GM04504 (cell line): ENCODE results near the gene RFPL1.
"Not testable (repeated sequence)": the region's sequence is repeated elsewhere in the genome, so short reads cannot be mapped to it uniquely, and the experiment has no call there.

ENCODE experiments used
- DNase-seq: peaks from one replicate; pipeline ENCODE4 v3.0.0-alpha.2; 2012; ENCODE audit warnings: low read depth

The RFPL1 gene

DNA sequence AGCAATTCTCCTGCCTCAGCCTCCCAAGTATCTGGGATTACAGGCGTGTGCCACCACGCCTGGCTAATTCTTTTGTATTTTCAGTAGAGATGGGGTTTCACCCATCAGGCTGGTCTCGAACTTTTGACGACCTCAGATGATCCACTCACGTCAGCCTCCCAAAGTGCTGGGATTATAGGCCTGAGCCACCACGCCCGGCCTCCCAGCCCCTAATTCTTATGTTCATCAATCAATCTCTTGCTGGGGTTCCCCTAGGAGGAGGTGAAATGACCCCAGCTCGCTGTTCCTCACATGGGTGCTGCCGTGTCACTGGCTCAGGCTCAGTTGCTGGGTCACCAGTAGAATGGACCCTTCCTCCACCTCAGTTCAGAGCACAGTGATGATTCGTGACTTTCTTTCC, at the start of gene RFPL1:
TSS of gene RFPL1 (plus strand) at position 301 of the 400 bp plus-strand sequence.
- DNase-seq: not testable (repeated sequence)

DNA sequence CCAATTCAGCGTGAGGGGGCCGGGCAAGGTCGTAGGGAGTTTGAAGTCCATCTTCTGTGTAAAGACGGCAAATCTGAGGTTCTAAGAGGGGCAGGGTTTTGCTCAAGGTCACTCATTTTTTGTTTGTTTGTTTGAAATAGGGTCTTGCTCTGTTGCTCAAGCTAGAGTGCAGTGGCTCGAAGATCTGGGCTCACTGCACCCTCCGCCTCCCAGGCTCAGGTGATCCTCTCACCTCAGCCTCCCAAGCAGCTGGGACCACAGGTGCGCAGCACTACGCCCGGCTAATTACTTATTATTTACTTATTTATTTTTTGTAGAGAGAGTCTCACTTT, 49.7 kb upstream of the RFPL1 start:
- DNase-seq: no peak

DNA sequence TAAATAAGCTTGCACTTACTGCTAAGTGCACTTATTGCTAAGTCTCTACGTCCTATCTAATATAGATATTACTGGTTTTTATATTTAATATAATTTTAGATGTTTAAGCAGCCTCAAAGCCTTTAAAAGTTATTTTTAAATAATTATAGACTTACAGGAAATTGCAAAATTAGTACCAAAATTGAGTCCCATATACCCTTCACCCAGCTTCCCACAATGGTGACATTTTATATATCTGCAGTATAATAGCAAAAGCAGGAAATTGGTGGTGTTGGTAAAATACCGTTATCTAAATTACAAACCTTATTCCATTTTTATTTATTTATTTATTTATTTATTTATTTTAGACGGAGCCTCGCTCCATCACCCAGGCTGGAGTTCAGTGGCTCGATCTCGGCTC, 48.1 kb upstream of the RFPL1 start:
- no peak for DNase-seq

- no peak for DNase-seq
Observed at GRCh38 chr22:29391546-29391945, 46.8 kb upstream of the RFPL1 start.

DNA sequence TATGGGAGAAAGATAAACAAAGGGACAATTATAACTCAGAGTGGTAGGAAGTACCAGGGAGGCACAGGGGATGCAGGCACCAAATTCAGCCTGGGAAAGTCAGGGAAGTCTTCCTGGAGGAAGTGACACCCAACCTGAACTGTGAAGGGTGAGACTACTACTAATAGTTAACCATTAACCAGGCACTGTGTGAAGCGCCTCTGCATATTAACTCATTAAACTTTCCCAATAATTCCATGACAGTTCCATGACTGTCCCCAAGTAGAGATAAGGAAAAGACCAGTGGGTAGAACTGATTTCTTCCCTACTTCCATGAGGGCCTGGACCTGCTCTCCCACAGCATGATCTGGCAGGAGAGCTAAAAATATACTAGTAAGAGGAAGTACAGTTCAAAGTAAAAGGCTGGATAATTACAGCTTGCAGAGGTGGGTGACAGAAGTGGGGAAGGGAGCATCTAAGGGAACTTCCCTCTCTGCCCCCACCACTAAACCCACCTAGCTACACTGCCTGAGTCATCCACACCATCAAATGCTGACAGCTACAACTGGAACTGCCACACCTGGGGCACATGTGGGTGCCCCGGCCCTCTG, 45.3 kb upstream of the RFPL1 start:
- DNase-seq: no peak

- peak; percentile 39 for DNase-seq
Observed at GRCh38 chr22:29394931-29395581, 43.3 kb upstream of the RFPL1 start.

DNA sequence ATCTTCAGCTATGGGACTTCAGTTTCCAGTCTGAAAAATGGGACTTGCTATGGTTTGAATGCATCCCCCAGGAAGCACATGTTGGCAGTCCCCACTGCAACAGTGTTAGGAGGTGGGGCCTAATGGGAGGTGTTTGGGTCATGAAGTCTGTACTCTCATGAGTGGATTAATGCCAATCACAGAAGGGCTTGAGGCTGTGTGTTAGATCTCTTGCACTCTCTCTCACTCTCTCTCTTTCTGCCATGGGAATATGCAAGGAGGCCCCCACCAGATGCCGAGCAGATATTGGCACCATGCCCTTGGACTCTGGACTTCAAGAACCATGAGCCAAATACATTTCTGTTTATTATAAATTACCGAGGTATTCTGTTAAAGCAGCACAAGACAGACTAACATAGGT, 42.3 kb upstream of the RFPL1 start:
- DNase-seq: no peak

DNA sequence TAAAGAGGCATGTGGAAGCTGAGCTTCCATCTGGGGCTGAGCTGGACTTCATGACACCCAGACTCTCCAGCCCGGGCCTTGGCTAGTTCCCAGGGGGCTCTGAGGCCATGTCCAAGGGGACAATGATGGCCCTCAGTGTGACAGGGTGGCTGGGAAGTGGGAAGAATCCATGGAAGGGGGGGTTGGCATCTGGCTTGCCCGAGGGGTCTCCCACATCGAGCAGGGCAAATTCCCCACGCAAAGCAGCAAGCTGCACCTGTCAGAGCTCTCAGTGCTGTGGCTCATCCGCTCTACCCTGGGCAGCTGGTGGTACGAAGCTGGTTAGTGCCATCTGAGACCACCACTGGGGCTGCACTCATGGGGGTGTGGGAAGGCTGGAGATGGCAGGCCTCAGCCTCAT, 40.6 kb upstream of the RFPL1 start:
- no peak for DNase-seq

DNA sequence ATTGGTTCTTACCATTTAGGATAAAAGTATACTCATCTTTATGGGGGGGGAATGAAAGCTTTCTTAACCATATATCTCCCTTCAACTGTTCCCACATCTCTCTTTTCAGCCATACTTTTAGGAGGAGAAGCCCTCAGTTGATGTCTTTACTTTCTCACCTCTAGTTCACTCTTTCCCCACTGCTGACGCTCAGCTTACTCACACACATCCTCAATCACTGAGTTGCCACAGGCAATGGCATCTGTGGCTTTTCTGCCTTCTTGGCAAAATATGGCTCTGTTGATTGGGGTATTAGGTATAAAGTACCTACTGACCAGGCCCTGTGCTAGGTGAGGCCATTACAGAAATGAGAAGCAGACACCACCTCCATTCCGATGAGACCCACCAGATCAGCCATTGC, 37.8 kb upstream of the RFPL1 start:
- DNase-seq: no peak

DNA sequence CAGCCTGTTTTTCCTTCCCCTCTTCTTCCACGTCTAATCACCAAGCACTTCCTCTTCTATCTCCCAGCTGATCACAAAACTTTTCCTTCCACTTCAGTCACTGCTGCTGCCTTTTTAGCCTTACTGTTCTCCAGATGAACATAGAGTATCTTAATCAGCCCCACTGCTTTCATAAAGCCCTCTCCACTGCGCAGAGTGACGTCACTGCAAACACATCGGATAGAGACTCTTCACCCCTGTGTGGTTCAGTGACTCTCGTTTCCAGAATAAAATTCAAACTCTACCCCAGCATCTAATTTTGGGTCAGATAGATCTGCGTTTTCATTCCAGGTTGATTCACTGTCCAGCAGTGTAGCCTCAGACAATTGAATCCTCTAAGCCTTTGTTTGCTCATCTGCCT, 36.8 kb upstream of the RFPL1 start:
- DNase-seq: not testable (repeated sequence)

- no peak for DNase-seq
Observed at GRCh38 chr22:29408940-29409339, 29.4 kb upstream of the RFPL1 start.

DNA sequence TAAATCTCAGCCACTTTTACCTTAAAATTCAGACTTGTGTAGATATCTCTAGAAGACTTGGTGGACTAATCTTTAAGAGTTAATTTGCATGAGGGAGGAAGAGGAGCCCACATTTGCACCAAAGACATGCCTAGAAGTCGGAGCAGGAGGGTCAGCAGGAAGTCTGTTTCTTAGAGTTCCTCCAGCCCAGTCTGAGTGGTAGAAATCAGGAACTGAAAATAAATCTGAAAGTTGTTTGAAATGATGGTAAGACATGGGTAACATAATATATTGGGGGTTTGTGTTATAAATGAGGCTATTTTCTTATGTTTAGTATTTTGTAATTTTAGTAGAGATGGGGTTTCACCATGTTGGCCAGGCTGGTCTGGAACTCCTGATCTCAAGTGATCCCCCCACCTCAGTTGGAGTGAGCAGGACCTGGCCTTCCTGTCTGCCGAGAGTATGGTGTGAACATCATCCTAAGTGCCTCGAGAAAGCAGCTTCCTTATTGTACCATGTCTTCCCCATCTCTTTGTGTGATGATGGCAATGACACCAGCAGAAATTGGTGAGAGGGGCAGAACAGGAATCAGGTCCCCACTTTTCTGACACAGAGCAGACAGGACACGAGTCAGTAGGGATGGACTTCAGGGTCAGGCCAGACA, 26.7 kb upstream of the RFPL1 start:
- DNase-seq: not testable (repeated sequence)

DNA sequence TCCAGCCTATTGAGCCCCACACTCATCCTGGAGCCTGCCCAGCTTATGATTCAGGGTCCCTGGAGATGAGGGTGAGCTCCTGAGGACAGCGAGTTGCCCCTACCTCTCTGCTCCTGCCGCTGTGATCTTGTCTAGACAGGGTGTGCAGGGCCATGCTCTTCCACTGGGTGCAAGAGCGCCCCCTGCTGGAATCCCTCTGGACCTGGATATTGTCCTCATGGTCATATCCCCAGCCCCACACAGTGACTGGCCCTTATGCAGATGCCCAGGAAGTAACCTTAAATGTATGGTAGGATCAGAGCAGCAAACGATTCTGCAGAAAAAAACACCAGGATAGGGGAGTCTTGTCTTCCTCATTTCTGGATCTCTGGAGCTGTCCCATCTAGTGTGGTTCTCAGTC, 25.6 kb upstream of the RFPL1 start:
- DNase-seq: not testable (repeated sequence)

- not testable (repeated sequence) for DNase-seq
Observed at GRCh38 chr22:29414951-29415591, 23.3 kb upstream of the RFPL1 start.

GRCh38 chr22:29418704-29419103, 19.7 kb upstream of the RFPL1 start:
- not testable (repeated sequence) for DNase-seq

GRCh38 chr22:29426476-29426875, 11.9 kb upstream of the RFPL1 start:
- DNase-seq: no peak

DNA sequence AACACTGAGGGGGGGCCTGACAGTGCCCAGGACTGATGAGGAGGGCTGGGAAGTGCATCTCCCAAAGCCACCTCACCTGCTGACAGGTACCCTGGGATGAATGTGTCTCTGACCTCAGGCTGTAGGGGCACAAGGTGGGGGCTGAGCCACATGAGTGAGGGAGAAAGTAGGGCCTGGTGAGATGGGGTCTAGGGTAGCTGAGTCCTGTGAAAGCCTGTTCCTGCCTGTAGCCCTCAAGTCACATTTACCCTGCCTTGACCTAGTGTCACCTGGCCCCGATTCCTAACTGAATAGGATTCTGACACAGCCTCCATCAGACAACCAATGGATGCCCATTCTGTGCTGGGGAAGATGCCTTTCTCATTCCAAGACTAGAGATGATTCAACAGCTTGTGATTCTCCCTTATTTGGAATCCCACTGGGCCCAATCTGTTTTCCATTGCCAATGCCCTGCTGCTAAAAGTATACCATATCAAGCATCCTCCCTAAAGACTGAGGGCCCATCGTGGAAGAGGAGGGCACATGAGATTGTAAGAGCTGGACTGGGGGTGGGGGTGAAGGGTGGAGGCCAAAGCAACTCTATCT, 11.1 kb upstream of the RFPL1 start:
- DNase-seq: peak; percentile 1

DNA sequence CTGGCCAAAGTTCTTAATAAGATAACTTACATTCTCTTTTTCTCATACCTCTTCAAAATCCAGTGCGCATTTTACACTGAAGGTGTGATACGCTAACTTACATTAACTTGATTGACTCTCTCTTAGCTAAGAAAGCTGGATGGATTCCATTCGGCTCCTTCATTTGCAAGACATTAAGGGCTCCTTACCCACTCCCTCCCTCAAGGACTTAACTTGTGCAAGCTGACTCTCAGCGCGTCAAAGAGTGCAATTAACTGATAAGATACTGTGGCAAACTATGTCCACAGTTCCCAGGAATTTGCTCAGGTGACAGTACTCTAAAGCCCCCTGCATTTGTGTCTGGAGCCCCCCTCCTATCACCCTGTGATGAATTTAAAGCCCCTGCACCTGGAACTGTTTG, 6.4 kb upstream of the RFPL1 start:
- DNase-seq: no peak

- DNase-seq: no peak
Observed at GRCh38 chr22:29433856-29434255, 4.5 kb upstream of the RFPL1 start.

- no peak for DNase-seq
Observed at GRCh38 chr22:29434288-29434687, 4.1 kb upstream of the RFPL1 start.

DNA sequence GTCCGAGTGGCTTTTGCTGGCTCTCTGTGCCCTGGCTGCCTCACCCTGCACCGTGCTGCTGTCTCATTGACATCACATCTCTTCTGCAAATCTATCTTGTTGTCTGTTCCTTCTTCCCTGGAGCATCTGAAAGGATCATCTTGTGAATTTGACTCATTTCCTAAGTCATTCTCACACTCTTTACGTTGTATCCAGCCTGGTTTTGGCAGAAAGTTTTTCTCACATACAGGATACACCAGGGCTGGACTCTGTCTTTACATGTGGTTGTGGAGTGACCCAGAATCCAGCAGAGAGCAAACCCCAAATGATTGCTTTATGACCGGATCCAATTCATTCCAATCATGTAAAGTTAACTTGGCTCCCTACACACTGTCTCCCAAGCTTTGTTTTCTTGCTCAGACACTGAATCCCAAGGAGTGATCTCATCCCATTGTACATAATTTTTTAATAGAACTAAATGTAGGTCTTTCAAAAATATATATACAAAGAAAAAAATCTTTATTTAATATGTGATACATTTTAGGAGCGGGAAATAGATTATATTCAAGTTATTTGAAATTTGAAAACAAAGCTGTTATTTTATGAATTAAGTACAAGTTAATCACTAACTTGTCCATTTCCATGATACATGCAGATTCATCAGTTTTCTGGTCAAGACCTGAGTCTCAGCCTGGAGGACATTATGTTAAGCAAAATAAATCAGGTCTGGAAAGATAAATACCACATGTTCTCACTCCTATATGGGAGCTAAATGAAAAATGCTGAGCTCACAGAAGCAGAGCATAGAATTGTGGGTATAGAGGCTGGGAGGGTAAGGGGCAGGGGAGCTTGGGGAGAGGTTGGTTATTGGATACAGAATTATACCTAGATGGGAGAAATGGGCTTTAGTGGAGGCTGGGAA, 2.9 kb upstream of the RFPL1 start:
- no peak for DNase-seq

DNA sequence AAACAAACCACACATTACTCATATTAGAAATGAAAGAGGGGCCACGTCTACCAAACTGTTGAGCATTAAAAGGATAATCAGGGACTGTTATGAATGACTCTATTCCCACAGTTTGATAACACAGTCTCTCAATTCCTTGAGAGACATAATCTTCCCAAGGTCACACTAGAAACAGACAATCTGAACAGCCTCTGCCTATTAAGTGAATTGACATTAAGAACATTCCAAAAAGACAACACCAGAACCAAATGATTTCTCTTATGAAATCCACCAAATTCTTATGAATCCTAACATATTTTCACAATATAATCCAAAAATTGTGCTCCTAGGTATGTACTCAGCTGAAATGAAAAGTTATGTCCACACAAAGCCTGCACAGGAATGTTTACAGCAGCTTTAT, 4.6 kb downstream of the RFPL1 start:
- no peak for DNase-seq
